ENCODE data around the gene SATL1. TPM values are rescaled to one million over a fixed set of nuclear protein-coding genes. Genes with fewer than 3 reads are reported as not detected.
"Not testable (repeated sequence)": the region's sequence is repeated elsewhere in the genome, so short reads cannot be mapped to it uniquely, and the experiment has no call there.

The SATL1 gene
- total RNA-seq, 1 donor from 2014 or later = not detected

DNA sequence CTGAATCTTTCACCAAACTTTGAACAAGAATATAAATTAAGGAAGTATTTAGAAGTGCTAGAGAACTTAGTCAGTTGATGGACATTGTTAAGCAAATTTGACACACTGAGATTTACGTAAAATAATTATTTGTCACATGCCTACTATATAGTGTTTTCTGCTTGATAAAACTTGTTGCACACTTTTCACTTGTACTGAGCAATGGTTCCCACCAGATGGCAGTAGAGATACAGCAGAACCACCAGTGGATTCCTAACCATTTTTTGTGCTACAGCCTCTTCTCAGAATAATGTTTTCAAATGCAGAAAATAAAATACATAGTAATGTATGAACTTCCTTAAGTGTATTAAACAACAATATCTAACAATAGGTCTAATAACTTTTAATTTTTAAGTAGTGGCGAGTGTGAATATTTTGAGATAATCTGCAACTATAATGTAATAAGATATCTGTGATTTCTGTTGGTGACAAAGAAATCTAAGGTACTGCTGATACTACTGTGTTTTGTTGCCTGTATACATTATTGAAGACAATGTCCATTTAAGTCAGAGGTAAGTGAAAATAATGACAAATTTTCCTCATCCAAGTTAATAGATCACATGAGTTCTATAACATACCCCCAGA lies 158.7 kb downstream of the SATL1 start:
- TF ChIP-seq, protein P1, sequence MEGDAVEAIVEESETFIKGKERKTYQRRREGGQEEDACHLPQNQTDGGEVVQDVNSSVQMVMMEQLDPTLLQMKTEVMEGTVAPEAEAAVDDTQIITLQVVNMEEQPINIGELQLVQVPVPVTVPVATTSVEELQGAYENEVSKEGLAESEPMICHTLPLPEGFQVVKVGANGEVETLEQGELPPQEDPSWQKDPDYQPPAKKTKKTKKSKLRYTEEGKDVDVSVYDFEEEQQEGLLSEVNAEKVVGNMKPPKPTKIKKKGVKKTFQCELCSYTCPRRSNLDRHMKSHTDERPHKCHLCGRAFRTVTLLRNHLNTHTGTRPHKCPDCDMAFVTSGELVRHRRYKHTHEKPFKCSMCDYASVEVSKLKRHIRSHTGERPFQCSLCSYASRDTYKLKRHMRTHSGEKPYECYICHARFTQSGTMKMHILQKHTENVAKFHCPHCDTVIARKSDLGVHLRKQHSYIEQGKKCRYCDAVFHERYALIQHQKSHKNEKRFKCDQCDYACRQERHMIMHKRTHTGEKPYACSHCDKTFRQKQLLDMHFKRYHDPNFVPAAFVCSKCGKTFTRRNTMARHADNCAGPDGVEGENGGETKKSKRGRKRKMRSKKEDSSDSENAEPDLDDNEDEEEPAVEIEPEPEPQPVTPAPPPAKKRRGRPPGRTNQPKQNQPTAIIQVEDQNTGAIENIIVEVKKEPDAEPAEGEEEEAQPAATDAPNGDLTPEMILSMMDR (IDR thresholded peaks at IDR 0.05) = peak; percentile 92
- H3K27me3 Mint-ChIP-seq (ENCODE audit: low read depth) = no peaks in the 10 kb centered on the region
- no peaks in the 10 kb centered on the region for H3K4me1 Mint-ChIP-seq (ENCODE audit: low read depth)
- no peak overlapping the region for H3K4me3 Mint-ChIP-seq (ENCODE audit: unreplicated experiment)
- H3K27ac Mint-ChIP-seq (ENCODE audit: unreplicated experiment) = no peak overlapping the region
- no peak for DNase-seq (ENCODE audit: low spot score)
- peaks cover 14% of the 10 kb centered on the region for H3K36me3 Mint-ChIP-seq (ENCODE audit: low read depth)
- no peaks in the 10 kb centered on the region for H3K9me3 Mint-ChIP-seq (ENCODE audit: low read depth)

DNA sequence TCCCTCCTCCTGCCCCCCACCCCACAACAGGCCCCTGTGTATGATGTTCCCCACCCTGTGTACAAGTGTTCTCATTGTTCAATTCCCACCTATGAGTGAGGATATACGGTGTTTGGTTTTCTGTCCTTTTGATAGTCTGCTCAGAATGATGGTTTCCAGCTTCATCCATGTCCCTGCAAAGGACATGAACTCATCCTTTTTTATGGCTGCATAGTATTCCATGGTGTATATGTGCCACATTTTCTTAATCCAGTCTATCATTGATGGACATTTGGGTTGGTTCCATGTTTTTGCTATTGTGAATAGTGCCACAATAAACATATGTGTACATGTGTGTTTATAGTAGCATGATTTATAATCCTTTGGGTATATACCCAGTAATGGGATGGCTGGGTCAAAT lies 166.3 kb downstream of the SATL1 start:
- not testable (repeated sequence) for DNase-seq (ENCODE audit: low spot score); H3K4me3 Mint-ChIP-seq (ENCODE audit: unreplicated experiment); H3K27ac Mint-ChIP-seq (ENCODE audit: unreplicated experiment); H3K27me3 Mint-ChIP-seq (ENCODE audit: low read depth); H3K9me3 Mint-ChIP-seq (ENCODE audit: low read depth); H3K4me1 Mint-ChIP-seq (ENCODE audit: low read depth)
- peaks cover 15% of the 10 kb centered on the region for H3K36me3 Mint-ChIP-seq (ENCODE audit: low read depth)

DNA sequence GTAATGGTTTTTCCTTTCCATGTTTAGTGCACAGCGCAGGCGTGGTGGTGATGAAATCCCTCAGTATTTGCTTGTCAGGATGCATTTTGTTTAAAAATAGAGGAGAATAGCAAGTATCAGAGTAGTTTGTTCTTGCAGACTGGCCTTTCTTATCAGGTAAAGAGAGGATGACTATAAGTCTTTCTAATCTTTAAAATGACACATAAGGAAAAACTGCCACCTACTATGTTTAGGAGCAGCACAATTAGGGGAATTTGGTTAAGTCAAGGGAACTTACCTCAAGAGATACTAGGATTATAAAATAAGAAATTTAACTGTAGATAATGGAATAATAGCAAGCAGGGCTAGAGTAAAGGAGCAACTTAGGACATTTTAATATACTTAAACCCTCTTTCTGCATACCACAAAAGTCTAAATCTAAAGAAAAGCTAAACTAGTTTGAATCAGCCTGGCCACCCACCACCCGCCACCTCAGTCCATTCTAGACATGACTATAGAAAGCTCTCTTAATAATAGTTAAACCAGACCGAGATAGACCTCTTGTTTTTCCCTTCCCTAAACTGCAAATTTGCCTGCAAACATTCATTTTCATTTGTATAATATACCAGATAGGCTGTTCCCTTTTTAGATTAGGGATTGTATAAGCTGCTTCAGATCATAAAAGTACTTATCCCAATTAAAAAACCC lies 177.9 kb downstream of the SATL1 start:
- DNase-seq (ENCODE audit: low spot score) = no peak
- TF ChIP-seq, protein P1 (IDR thresholded peaks at IDR 0.05) = no peak
- Mint-ChIP-seq H3K4me1 (ENCODE audit: low read depth) (no peaks in the 10 kb centered on the region), H3K27ac (ENCODE audit: unreplicated experiment) (no peak overlapping the region), H3K27me3 (ENCODE audit: low read depth) (no peaks in the 10 kb centered on the region), H3K4me3 (ENCODE audit: unreplicated experiment) (no peak overlapping the region), H3K36me3 (ENCODE audit: low read depth) (peaks cover 7% of the 10 kb centered on the region), H3K9me3 (ENCODE audit: low read depth) (peaks cover 32% of the 10 kb centered on the region)

DNA sequence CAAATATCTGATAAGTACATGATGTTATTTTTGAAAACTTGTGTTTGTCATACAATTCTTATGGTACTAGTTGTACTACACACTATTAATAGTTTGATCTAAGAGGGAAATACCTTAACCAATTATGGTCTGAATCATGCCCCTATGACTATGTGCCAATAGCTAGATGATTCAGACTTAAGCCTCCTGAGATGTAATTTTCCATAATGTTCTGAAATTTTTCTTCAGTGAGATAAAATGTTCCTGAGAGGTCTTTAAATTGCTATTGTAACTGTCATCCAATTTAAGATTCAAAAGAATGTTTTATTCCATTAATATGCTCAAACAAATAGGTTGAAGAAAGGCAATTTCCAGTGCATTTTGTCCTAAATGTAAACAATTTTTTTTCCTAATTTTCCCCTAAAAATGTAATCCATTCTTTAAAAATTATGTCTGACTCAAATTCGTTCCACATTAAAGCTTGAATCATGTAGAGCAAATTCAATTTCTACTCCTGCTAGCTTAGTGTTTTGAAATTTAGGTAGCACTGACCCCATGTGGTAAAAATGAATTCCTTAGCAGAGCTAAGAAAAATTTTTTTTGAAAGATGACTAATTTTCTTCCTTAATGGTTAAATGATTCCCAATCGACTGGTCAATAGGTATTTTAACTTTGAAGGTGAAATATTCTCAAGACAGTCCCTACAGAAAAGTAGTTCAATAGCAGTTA lies 190.8 kb downstream of the SATL1 start:
- Mint-ChIP-seq H3K27me3 (ENCODE audit: low read depth) (no peaks in the 10 kb centered on the region), H3K36me3 (ENCODE audit: low read depth) (no peaks in the 10 kb centered on the region), H3K4me1 (ENCODE audit: low read depth) (peaks cover 30% of the 10 kb centered on the region), H3K27ac (ENCODE audit: unreplicated experiment) (peak overlapping the region; percentile 71), H3K9me3 (ENCODE audit: low read depth) (no peaks in the 10 kb centered on the region), H3K4me3 (ENCODE audit: unreplicated experiment) (no peak overlapping the region)
- no peak for DNase-seq (ENCODE audit: low spot score)
- TF ChIP-seq, protein P1 (IDR thresholded peaks at IDR 0.05) = peak; percentile 82

DNA sequence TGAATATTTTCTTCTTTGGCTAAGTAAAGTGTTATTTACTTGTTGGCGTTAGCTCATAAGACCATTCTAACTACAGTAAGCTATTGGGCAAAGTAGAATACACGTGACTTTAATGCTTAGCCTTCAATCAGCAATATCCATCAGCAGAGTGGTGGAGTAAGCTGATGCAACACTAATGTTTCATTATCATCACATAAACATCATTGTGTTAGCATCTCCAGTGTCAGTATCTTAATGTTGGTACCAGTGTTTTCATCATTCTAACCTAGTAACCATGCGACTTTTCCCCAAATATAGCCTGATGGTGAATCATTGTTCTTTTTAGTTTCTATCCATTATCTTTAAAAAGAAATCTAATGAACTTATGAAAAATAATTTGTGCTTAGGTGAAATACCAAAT lies 191.4 kb downstream of the SATL1 start:
- peak overlapping the region; percentile 71 for H3K27ac Mint-ChIP-seq (ENCODE audit: unreplicated experiment)
- no peak for DNase-seq (ENCODE audit: low spot score)

More for the DNA sequence above, 191.4 kb downstream of the SATL1 start:
- H3K36me3 Mint-ChIP-seq (ENCODE audit: low read depth) = no peaks in the 10 kb centered on the region
- no peak overlapping the region for H3K4me3 Mint-ChIP-seq (ENCODE audit: unreplicated experiment)
- peaks cover 35% of the 10 kb centered on the region for H3K4me1 Mint-ChIP-seq (ENCODE audit: low read depth)
- no peaks in the 10 kb centered on the region for H3K9me3 Mint-ChIP-seq (ENCODE audit: low read depth)
- H3K27me3 Mint-ChIP-seq (ENCODE audit: low read depth) = no peaks in the 10 kb centered on the region
- TF ChIP-seq, protein P1 (IDR thresholded peaks at IDR 0.05) = no peak

Measured in chondrocyte (in vitro differentiated cells).